ENCODE results near the gene AMN1. TPM values are rescaled to one million over a fixed set of nuclear protein-coding genes. Genes with fewer than 3 reads are reported as not detected.

Gene AMN1
- total and polyA plus RNA-seq, 2 of the 13 experiments (the other 11 are each of a cell fraction or from before 2014, with no cell fraction given) = 7.5 to 26.5 TPM

DNA sequence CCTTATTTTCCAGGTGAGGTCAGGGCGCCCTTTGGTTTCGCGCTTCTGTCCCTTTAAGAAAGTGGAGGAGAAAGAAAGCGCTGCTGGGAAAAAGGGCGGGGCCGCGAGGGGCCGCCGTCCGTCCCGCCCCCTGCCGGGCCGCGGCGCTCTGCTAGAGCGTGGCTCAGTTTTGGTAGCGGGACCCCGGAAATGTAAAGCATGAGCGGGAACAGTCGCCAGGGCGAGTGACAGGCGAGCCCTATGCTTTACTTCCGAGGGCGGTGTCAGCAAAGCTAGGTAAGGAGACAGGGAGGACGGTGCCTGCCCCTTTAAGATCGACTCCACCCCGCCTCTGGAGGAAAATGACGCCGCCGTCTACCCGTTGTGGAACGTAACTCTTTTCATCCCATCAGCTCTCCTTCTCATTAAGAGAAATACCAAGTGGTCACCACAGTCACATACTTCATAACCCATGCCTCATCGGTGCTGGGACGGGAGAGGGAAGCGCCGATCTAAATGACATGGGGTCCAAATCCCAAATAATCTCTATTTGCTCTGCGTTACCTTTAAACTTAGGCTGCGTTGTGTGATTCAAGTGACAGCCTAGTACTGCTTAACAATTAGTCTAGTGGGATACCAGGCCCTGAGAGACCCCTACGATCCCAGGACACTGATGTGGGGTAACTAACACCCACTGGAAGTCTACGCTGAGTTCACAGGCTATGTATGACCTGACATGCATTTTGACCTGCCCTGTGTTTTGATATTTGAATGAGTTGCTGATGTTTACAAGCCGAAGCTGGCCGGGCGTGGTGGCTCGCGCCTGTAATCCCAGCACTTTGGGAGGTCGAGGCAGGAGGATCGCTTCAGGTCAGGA lies 69.5 kb downstream of the AMN1 start, which contains the start of gene ETFBKMT (continued):
- TF ChIP-seq, protein P1, sequence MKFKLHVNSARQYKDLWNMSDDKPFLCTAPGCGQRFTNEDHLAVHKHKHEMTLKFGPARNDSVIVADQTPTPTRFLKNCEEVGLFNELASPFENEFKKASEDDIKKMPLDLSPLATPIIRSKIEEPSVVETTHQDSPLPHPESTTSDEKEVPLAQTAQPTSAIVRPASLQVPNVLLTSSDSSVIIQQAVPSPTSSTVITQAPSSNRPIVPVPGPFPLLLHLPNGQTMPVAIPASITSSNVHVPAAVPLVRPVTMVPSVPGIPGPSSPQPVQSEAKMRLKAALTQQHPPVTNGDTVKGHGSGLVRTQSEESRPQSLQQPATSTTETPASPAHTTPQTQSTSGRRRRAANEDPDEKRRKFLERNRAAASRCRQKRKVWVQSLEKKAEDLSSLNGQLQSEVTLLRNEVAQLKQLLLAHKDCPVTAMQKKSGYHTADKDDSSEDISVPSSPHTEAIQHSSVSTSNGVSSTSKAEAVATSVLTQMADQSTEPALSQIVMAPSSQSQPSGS (CRISPR knock-in tag; IDR thresholded peaks at IDR 0.05) = no peak; the same call in 1 of the 2 replicates
- TF ChIP-seq FOXM1 (CRISPR knock-in tag; IDR thresholded peaks at IDR 0.05) (no peak), MTF2 (CRISPR knock-in tag; IDR thresholded peaks at IDR 0.05; ENCODE audit: borderline replicate concordance) (no peak), ZNF274 (CRISPR knock-in tag; IDR thresholded peaks at IDR 0.05) (no peak), ZNF614 (CRISPR knock-in tag; IDR thresholded peaks at IDR 0.05; ENCODE audit: borderline replicate concordance) (0 out of 2 replicates have a peak, but pooled peaks have one; percentile 29), ZNF7 (CRISPR knock-in tag; IDR thresholded peaks at IDR 0.05) (no peak), HDAC2 (CRISPR knock-in tag; IDR thresholded peaks at IDR 0.05) (no peak; the same call in 1 of the 2 replicates), CAMTA2 (CRISPR knock-in tag; IDR thresholded peaks at IDR 0.05; ENCODE audit: borderline replicate concordance) (peak; percentile 52; the same call in 1 of the 2 replicates), SP1 (IDR thresholded peaks at IDR 0.05) (no peak), SP1 (CRISPR knock-in tag; IDR thresholded peaks at IDR 0.05) (peak; percentile 94), PAWR (CRISPR knock-in tag; IDR thresholded peaks at IDR 0.05; ENCODE audit: borderline replicate concordance) (no peak), KDM5A (IDR thresholded peaks at IDR 0.05; ENCODE audit: borderline replicate concordance, low read length) (peak; percentile 35; the same call in 1 of the 2 replicates), ZMYM3 (CRISPR knock-in tag; IDR thresholded peaks at IDR 0.05) (0 out of 2 replicates have a peak, but pooled peaks have one; percentile 17), MEIS1 (CRISPR knock-in tag; IDR thresholded peaks at IDR 0.05; ENCODE audit: borderline replicate concordance) (peak; percentile 25; the same call in 1 of the 2 replicates), ZNF124 (CRISPR knock-in tag; IDR thresholded peaks at IDR 0.05) (no peak), MEF2D (CRISPR knock-in tag; IDR thresholded peaks at IDR 0.05) (no peak), ZNF205 (CRISPR knock-in tag; IDR thresholded peaks at IDR 0.05) (no peak), HNRNPL (IDR thresholded peaks at IDR 0.05; ENCODE audit: low read depth, low read length) (no peak)
- TF ChIP-seq, protein P2, sequence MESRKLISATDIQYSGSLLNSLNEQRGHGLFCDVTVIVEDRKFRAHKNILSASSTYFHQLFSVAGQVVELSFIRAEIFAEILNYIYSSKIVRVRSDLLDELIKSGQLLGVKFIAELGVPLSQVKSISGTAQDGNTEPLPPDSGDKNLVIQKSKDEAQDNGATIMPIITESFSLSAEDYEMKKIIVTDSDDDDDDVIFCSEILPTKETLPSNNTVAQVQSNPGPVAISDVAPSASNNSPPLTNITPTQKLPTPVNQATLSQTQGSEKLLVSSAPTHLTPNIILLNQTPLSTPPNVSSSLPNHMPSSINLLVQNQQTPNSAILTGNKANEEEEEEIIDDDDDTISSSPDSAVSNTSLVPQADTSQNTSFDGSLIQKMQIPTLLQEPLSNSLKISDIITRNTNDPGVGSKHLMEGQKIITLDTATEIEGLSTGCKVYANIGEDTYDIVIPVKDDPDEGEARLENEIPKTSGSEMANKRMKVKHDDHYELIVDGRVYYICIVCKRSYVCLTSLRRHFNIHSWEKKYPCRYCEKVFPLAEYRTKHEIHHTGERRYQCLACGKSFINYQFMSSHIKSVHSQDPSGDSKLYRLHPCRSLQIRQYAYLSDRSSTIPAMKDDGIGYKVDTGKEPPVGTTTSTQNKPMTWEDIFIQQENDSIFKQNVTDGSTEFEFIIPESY (CRISPR knock-in tag; IDR thresholded peaks at IDR 0.05) = no peak
- TF ChIP-seq, protein P3, sequence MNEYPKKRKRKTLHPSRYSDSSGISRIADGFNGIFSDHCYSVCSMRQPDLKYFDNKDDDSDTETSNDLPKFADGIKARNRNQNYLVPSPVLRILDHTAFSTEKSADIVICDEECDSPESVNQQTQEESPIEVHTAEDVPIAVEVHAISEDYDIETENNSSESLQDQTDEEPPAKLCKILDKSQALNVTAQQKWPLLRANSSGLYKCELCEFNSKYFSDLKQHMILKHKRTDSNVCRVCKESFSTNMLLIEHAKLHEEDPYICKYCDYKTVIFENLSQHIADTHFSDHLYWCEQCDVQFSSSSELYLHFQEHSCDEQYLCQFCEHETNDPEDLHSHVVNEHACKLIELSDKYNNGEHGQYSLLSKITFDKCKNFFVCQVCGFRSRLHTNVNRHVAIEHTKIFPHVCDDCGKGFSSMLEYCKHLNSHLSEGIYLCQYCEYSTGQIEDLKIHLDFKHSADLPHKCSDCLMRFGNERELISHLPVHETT (CRISPR knock-in tag; conservative IDR thresholded peaks at IDR 0.05) = peak; percentile 69
- TF ChIP-seq, protein P4, sequence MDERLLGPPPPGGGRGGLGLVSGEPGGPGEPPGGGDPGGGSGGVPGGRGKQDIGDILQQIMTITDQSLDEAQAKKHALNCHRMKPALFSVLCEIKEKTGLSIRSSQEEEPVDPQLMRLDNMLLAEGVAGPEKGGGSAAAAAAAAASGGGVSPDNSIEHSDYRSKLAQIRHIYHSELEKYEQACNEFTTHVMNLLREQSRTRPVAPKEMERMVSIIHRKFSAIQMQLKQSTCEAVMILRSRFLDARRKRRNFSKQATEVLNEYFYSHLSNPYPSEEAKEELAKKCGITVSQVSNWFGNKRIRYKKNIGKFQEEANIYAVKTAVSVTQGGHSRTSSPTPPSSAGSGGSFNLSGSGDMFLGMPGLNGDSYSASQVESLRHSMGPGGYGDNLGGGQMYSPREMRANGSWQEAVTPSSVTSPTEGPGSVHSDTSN (CRISPR knock-in tag; IDR thresholded peaks at IDR 0.05) = peak; percentile 56
- TF ChIP-seq, protein P5, sequence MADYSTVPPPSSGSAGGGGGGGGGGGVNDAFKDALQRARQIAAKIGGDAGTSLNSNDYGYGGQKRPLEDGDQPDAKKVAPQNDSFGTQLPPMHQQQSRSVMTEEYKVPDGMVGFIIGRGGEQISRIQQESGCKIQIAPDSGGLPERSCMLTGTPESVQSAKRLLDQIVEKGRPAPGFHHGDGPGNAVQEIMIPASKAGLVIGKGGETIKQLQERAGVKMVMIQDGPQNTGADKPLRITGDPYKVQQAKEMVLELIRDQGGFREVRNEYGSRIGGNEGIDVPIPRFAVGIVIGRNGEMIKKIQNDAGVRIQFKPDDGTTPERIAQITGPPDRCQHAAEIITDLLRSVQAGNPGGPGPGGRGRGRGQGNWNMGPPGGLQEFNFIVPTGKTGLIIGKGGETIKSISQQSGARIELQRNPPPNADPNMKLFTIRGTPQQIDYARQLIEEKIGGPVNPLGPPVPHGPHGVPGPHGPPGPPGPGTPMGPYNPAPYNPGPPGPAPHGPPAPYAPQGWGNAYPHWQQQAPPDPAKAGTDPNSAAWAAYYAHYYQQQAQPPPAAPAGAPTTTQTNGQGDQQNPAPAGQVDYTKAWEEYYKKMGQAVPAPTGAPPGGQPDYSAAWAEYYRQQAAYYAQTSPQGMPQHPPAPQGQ (CRISPR knock-in tag; IDR thresholded peaks at IDR 0.05; ENCODE audit: borderline replicate concordance) = no peak

All from HepG2 (cell line).